ENCODE results near the gene VDAC1. TPM values are rescaled to one million over a fixed set of nuclear protein-coding genes. Genes with fewer than 3 reads are reported as not detected.

The VDAC1 gene
- total and polyA plus RNA-seq, 2 of the 8 experiments (the other 6 are each of a cell fraction or from before 2014, with no cell fraction given): 111 to 301 TPM

DNA sequence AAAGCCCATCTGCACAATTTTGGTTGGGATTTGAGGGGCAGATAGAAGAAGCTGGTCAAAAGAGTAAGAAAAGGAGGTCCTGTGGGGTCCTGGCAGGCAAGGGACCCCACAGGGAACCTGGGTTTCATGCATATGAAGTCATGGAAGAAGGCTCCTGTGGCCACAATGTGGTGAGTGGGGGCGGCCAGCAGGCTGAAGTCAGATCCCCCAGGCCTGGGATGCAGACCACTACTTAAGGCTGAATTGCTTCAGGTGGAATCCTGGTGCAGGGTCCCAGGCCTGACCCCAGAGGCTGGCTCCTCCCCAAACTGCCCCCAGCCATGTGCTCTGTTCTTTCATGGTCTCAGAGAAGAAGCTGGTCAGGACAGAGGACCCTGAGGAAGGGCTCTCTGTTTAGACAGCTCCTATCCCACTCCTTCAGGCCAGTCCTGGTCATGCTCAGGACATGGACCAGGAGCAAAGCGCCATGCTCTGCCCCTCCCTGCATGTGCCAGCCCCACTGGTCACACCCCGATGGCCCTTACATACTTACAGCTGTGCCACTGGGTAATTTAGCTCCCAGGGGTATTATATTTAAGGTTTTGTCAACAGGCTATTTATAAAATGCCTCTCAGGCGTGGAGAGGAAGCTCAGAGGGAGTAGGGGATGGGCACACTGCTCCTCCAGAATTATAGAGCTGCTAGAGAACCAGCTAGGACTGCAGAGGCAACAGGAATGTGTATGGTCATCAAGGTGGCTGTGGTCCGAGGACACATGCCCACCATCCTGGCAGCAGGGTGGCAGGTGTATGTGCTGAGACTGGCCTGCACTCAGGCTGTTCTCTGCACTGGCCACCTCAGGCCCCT, 69.7 kb downstream of the VDAC1 start (continued):
- no peak for TF ChIP-seq BACH1 (IDR thresholded peaks at IDR 0.05; ENCODE audit: low read length)

Measured in H1 (cell line).